ENCODE results near the gene ZNF526. TPM values are rescaled to one million over a fixed set of nuclear protein-coding genes. Genes with fewer than 3 reads are reported as not detected.

ZNF526 gene
- total RNA-seq, 4 donors from 2014 or later: 3.9 to 9.8 (median 5.8) TPM

DNA sequence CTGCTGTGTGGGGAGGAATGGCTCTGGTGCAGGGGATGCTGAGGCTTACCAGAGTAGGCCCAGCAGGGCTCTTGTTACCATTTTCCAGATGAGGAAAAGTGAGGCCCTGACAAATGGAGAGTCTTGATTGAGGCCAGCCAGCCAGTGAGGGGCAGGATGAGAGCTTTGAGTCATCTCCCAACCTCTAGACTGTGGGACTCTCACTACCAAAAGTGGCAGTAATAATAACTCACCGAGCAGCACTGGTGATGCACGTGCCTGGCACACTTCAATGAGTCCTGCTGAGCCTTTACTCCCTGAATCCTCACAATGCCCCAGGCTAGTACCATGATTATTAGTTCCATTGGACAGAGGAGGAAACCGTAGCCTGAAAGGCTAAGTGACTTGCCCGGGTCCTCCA is 56.7 kb downstream of the ZNF526 start:
- TF ChIP-seq, protein P1, sequence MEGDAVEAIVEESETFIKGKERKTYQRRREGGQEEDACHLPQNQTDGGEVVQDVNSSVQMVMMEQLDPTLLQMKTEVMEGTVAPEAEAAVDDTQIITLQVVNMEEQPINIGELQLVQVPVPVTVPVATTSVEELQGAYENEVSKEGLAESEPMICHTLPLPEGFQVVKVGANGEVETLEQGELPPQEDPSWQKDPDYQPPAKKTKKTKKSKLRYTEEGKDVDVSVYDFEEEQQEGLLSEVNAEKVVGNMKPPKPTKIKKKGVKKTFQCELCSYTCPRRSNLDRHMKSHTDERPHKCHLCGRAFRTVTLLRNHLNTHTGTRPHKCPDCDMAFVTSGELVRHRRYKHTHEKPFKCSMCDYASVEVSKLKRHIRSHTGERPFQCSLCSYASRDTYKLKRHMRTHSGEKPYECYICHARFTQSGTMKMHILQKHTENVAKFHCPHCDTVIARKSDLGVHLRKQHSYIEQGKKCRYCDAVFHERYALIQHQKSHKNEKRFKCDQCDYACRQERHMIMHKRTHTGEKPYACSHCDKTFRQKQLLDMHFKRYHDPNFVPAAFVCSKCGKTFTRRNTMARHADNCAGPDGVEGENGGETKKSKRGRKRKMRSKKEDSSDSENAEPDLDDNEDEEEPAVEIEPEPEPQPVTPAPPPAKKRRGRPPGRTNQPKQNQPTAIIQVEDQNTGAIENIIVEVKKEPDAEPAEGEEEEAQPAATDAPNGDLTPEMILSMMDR (IDR thresholded peaks at IDR 0.05; ENCODE audit: low read depth): no peak

Other genes with a start within 250 kb of the ZNF526 start
- gene ATP1A3, start 226.1 kb upstream of the ZNF526 start, total RNA-seq: not detected
- under 1 TPM in 2 of 4 donors, not detected in 2; 0.22 to 0.33 TPM for gene GRIK5, start 150.1 kb upstream of the ZNF526 start, total RNA-seq
- 10 to 100 TPM in 2 of 4 donors, 1 to 10 TPM in 2; 8.2 to 11.7 (median 9.9) TPM for gene ZNF574, start 144.1 kb upstream of the ZNF526 start, total RNA-seq
- gene POU2F2, start 87.9 kb upstream of the ZNF526 start, total RNA-seq: 1 to 10 TPM in 3 of 4 donors, under 1 TPM in 1; 0.85 to 2.4 (median 1.5) TPM
- gene DEDD2, start 2.6 kb upstream of the ZNF526 start, total RNA-seq: 10 to 100 TPM; 17.1 to 34.5 (median 27.0) TPM
- 10 to 100 TPM; 16.0 to 22.0 (median 17.1) TPM for gene GSK3A, start 22.3 kb downstream of the ZNF526 start, total RNA-seq
- 10 to 100 TPM in 3 of 4 donors, 1 to 10 TPM in 1; 9.9 to 19.4 (median 14.0) TPM for gene ERF, start 34.8 kb downstream of the ZNF526 start, total RNA-seq
- 10 to 100 TPM; 12.4 to 49.9 (median 14.9) TPM for gene CIC, start 48.9 kb downstream of the ZNF526 start, total RNA-seq
- gene PRR19, start 81.8 kb downstream of the ZNF526 start, total RNA-seq: under 1 TPM in 1 of 4 donors, not detected in 3; 0.75 TPM
- gene PAFAH1B3, start 82.3 kb downstream of the ZNF526 start, total RNA-seq: 1 to 10 TPM; 2.1 to 9.3 (median 4.7) TPM
- gene TMEM145, start 93.0 kb downstream of the ZNF526 start, total RNA-seq: not detected
- gene MEGF8, start 105.3 kb downstream of the ZNF526 start, total RNA-seq: 10 to 100 TPM; 11.9 to 58.8 (median 17.0) TPM
- 1 to 10 TPM in 2 of 4 donors, not detected in 2; 3.4 to 7.3 TPM for gene CNFN, start 170.0 kb downstream of the ZNF526 start, total RNA-seq
- 1,000 to 10,000 TPM; 1,365 to 4,468 (median 1,601) TPM for gene LIPE, start 207.1 kb downstream of the ZNF526 start, total RNA-seq
- gene CXCL17, start 222.6 kb downstream of the ZNF526 start, total RNA-seq: not detected

Data from subcutaneous adipose tissue (tissue), 4 donors.